ENCODE results near the gene XIRP1. TPM values are rescaled to one million over a fixed set of nuclear protein-coding genes. Genes with fewer than 3 reads are reported as not detected.

The XIRP1 gene
- total and polyA plus RNA-seq, 2 donors (not counting 1 experiment from before 2014, with no cell fraction given) = not detected

DNA sequence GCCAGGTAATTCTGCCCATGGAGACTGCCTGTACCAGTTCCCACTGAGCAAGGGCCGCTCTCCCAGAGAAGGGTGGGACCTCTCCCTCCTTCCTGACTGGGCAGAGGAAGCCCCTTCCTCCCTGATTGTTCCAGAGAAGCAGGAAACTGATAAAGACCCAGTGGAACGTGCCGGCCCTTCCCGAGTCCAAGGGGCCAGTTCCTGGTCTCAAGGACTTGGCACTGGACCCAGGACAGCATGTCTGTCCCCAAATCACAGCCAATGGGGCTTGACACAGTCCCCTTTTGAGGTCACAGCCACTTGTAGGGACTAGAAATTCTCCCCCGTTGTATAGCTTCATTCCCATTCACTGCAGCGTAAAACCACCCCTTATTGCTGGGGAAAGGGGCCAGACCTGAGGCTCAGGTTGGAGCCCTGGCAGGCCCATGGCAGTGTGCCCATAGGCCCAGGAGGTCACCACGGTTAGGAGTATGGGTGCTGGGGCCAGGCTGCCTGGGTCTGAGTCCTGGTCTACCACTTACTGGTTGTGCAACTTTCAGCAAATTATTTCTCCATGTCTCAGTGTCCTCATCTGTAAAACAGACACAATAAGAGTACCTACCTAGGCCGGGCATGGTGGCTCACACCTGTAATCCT, 57.1 kb downstream of the XIRP1 start:
- intact Hi-C loops (cut with micrococcal nuclease) = no loop called here
- H3K9me3 ChIP-seq (ENCODE audit: control extremely low read depth in 1 of 3, control insufficient read depth in 2 of 3, insufficient read depth in 1 of 3, low read length in 2 of 3) = no peaks in the 10 kb centered on the region
- no peak overlapping the region for H2AFZ ChIP-seq (ENCODE audit: insufficient read depth, low read depth, low read length, poor library complexity, severe bottlenecking)
- DNase-seq = no peak
- H3K27ac ChIP-seq (ENCODE audit: low read length in 2 of 2) = no peak overlapping the region
- ATAC-seq (ENCODE audit: low read depth) = no peak
- peaks cover 2% of the 10 kb centered on the region for H4K20me1 ChIP-seq (ENCODE audit: control insufficient read depth, insufficient read depth, low read length, poor library complexity, severe bottlenecking)
- H3K79me2 ChIP-seq (ENCODE audit: control insufficient read depth, insufficient read depth, low read length) = no peaks in the 10 kb centered on the region
- TF ChIP-seq, protein P1, sequence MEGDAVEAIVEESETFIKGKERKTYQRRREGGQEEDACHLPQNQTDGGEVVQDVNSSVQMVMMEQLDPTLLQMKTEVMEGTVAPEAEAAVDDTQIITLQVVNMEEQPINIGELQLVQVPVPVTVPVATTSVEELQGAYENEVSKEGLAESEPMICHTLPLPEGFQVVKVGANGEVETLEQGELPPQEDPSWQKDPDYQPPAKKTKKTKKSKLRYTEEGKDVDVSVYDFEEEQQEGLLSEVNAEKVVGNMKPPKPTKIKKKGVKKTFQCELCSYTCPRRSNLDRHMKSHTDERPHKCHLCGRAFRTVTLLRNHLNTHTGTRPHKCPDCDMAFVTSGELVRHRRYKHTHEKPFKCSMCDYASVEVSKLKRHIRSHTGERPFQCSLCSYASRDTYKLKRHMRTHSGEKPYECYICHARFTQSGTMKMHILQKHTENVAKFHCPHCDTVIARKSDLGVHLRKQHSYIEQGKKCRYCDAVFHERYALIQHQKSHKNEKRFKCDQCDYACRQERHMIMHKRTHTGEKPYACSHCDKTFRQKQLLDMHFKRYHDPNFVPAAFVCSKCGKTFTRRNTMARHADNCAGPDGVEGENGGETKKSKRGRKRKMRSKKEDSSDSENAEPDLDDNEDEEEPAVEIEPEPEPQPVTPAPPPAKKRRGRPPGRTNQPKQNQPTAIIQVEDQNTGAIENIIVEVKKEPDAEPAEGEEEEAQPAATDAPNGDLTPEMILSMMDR (IDR thresholded peaks at IDR 0.05) = no peak
- no peak for TF ChIP-seq EZH2 (IDR thresholded peaks at IDR 0.05; ENCODE audit: borderline replicate concordance, insufficient read depth, low read depth, low read length, poor library complexity, severe bottlenecking)
- H3K9me3 Mint-ChIP-seq (ENCODE audit: insufficient read depth) = no peaks in the 10 kb centered on the region
- H3K27me3 ChIP-seq (replicated peaks in 1 of 4; ENCODE audit: control extremely low read depth in 1 of 4, control insufficient read depth in 3 of 4, insufficient read depth in 4 of 4, low read length in 3 of 4) = no peaks in the 10 kb centered on the region
- no peak overlapping the region for H3K4me3 Mint-ChIP-seq
- H3K27ac Mint-ChIP-seq = no peak overlapping the region
- H3K9ac ChIP-seq (ENCODE audit: low read length) = no peak overlapping the region
- H3K4me3 ChIP-seq (ENCODE audit: control extremely low read depth in 1 of 5, extremely low read depth in 1 of 5, insufficient read depth in 1 of 5, low read depth in 2 of 5, low read length in 4 of 5) = no peak overlapping the region
- peaks cover 0 to 51% of the 10 kb centered on the region in 2 experiments for H3K36me3 ChIP-seq (replicated peaks in 1 of 2; ENCODE audit: control extremely low read depth in 1 of 2, control insufficient read depth in 1 of 2, extremely low read depth in 1 of 2, insufficient read depth in 2 of 2, low read length in 1 of 2)
- H3K27me3 Mint-ChIP-seq = no peaks in the 10 kb centered on the region
- WGBS (ENCODE audit: insufficient coverage) = 92% methylated on average over 6 of the region's 8 CpGs
- ChIA-PET POLR2A (no interaction called here), CTCF (interaction anchor here (2.0 to 2.7 kb wide), 2 partner anchors 11 to 157 kb away, joined by 5 to 9 read pairs; no protein-coding TSS in a partner anchor)
- peaks cover 0 to under 1% of the 10 kb centered on the region in 2 donors for H3K4me1 ChIP-seq (ENCODE audit: control insufficient read depth in 2 of 2, insufficient read depth in 2 of 2, low read length in 2 of 2)
- no peaks in the 10 kb centered on the region for H3K4me1 Mint-ChIP-seq
- no peak overlapping the region for H3K4me2 ChIP-seq (replicated peaks; ENCODE audit: low read depth, low read length, poor library complexity, severe bottlenecking)

DNA sequence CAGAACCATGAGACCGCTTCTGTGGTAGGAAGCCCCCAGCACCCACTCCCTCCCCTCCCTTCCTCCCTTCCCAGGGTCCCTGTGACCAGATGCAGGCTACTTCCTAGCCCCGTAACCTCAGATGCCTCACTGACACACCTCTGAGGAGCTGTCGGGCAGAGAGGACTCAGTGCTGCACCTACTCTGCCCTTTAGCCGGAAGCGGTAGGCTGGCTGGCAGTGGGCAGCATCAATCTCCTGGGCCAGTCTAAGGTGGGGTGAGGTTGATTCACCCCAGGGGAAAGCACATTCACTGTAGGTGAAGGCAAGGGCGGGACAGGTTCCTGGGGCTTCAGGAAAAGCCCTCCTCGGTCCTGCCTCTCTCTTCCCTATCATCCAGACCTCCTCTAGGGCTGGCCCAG, 58.1 kb downstream of the XIRP1 start:
- ATAC-seq (ENCODE audit: low read depth) = no peak
- Mint-ChIP-seq H3K4me1 (no peaks in the 10 kb centered on the region), H3K9me3 (ENCODE audit: insufficient read depth) (no peaks in the 10 kb centered on the region), H3K27me3 (no peaks in the 10 kb centered on the region), H3K4me3 (no peak overlapping the region), H3K27ac (no peak overlapping the region)
- TF ChIP-seq, protein P1 (IDR thresholded peaks at IDR 0.05) = no peak
- TF ChIP-seq EZH2 (IDR thresholded peaks at IDR 0.05; ENCODE audit: borderline replicate concordance, insufficient read depth, low read depth, low read length, poor library complexity, severe bottlenecking) = no peak
- Histone ChIP-seq H3K27me3 (replicated peaks in 1 of 4; ENCODE audit: control extremely low read depth in 1 of 4, control insufficient read depth in 3 of 4, insufficient read depth in 4 of 4, low read length in 3 of 4) (no peaks in the 10 kb centered on the region), H4K20me1 (ENCODE audit: control insufficient read depth, insufficient read depth, low read length, poor library complexity, severe bottlenecking) (no peaks in the 10 kb centered on the region), H3K4me2 (replicated peaks; ENCODE audit: low read depth, low read length, poor library complexity, severe bottlenecking) (no peak overlapping the region), H3K36me3 (replicated peaks in 1 of 2; ENCODE audit: control extremely low read depth in 1 of 2, control insufficient read depth in 1 of 2, extremely low read depth in 1 of 2, insufficient read depth in 2 of 2, low read length in 1 of 2) (peaks cover 0 to 57% of the 10 kb centered on the region in 2 experiments), H3K79me2 (ENCODE audit: control insufficient read depth, insufficient read depth, low read length) (no peaks in the 10 kb centered on the region), H3K9ac (ENCODE audit: low read length) (no peak overlapping the region), H3K4me3 (ENCODE audit: control extremely low read depth in 1 of 5, extremely low read depth in 1 of 5, insufficient read depth in 1 of 5, low read depth in 2 of 5, low read length in 4 of 5) (no peak overlapping the region), H3K9me3 (ENCODE audit: control extremely low read depth in 1 of 3, control insufficient read depth in 2 of 3, insufficient read depth in 1 of 3, low read length in 2 of 3) (no peaks in the 10 kb centered on the region), H3K27ac (ENCODE audit: low read length in 2 of 2) (no peak overlapping the region), H3K4me1 (ENCODE audit: control insufficient read depth in 2 of 2, insufficient read depth in 2 of 2, low read length in 2 of 2) (no peaks in the 10 kb centered on the region), H2AFZ (ENCODE audit: insufficient read depth, low read depth, low read length, poor library complexity, severe bottlenecking) (no peak overlapping the region)
- no peak for DNase-seq
- 60% methylated on average over 3 of the region's 7 CpGs for WGBS (ENCODE audit: insufficient coverage)
- intact Hi-C loops (cut with micrococcal nuclease) = no loop called here
- ChIA-PET POLR2A (no interaction called here), CTCF (interaction anchor here (2.0 to 2.7 kb wide), 2 partner anchors 12 to 158 kb away, joined by 5 to 9 read pairs; no protein-coding TSS in a partner anchor)
